DND-41 (cell line): ENCODE measurements around the gene MPO.

ENCODE experiments used
- ATAC-seq: fragments of 200-7000 bp; cut with Tn5 transposase; 3 replicates; pipeline ENCODE4 v1.9.1; 2021; ENCODE audit warnings: low read depth; ENCODE audit not compliant: insufficient read depth
- DNase-seq: peaks from one replicate; pipeline ENCODE4 v3.0.0-alpha.2; 2020
- H2AFZ ChIP-seq: 2 replicates; pipeline ENCODE4 v1.6.0; 2012; ENCODE audit warnings: low read depth, low read length
- H3K27ac ChIP-seq: 2 replicates; pipeline ENCODE4 v1.5.1; 2012; ENCODE audit warnings: low read length, inconsistent platforms
- H3K27me3 ChIP-seq: fragments of 200-600 bp; sonication (generic); 2 replicates; pipeline ENCODE4 v1.6.0; 2012; ENCODE audit warnings: low read length, mild to moderate bottlenecking, inconsistent platforms; ENCODE audit not compliant: insufficient read depth, poor library complexity
- H3K36me3 ChIP-seq: 2 replicates; pipeline ENCODE4 v1.5.1; 2012; ENCODE audit warnings: low read length, inconsistent platforms; ENCODE audit not compliant: insufficient read depth
- H3K4me1 ChIP-seq: 2 replicates; pipeline ENCODE4 v1.5.1; 2012; ENCODE audit warnings: mild to moderate bottlenecking, low read length; ENCODE audit not compliant: insufficient read depth
- H3K4me2 ChIP-seq: 2 replicates; pipeline ENCODE4 v1.6.0; 2012; ENCODE audit warnings: mild to moderate bottlenecking, moderate library complexity, low read length, inconsistent platforms; ENCODE audit not compliant: insufficient read depth
- H3K4me3 ChIP-seq, 2 experiments: fragments of 200-600 bp in 1 of 2; shearing (Covaris generic) in 1 of 2; 2 replicates each; pipeline ENCODE4 v1.5.1; 2012 to 2016; ENCODE audit warnings: inconsistent platforms in 2 of 2, low read length in 2 of 2, mild to moderate bottlenecking in 2 of 2, low read depth in 1 of 2, moderate library complexity in 1 of 2
- H3K79me2 ChIP-seq: 2 replicates; pipeline ENCODE4 v1.6.0; 2012; ENCODE audit warnings: low read length, inconsistent platforms; ENCODE audit not compliant: insufficient read depth
- H3K9ac ChIP-seq: 2 replicates; pipeline ENCODE4 v1.6.0; 2012; ENCODE audit warnings: low read depth, mild to moderate bottlenecking, inconsistent platforms, low read length, moderate library complexity
- H3K9me3 ChIP-seq: 2 replicates; pipeline ENCODE4 v1.5.1; 2012; ENCODE audit warnings: low read length, moderate library complexity, mild to moderate bottlenecking, inconsistent platforms; ENCODE audit not compliant: insufficient read depth, severe bottlenecking
- H4K20me1 ChIP-seq: 2 replicates; pipeline ENCODE4 v1.6.0; 2012; ENCODE audit warnings: low read length; ENCODE audit not compliant: insufficient read depth
- EZH2 ChIP-seq: IDR thresholded peaks from 3 replicates; pipeline ENCODE4 v1.6.1; 2012; ENCODE audit warnings: borderline replicate concordance, low read depth, mild to moderate bottlenecking, moderate library complexity, low read length, inconsistent platforms; ENCODE audit not compliant: severe bottlenecking
- TF ChIP-seq, protein P1 (sequence below): IDR thresholded peaks from 2 replicates; pipeline ENCODE4 v1.5.1; 2012; ENCODE audit warnings: borderline replicate concordance, low read length, moderate library complexity, mild to moderate bottlenecking; ENCODE audit not compliant: poor library complexity, severe bottlenecking; ENCODE audit errors: extremely low read depth

The MPO gene

DNA sequence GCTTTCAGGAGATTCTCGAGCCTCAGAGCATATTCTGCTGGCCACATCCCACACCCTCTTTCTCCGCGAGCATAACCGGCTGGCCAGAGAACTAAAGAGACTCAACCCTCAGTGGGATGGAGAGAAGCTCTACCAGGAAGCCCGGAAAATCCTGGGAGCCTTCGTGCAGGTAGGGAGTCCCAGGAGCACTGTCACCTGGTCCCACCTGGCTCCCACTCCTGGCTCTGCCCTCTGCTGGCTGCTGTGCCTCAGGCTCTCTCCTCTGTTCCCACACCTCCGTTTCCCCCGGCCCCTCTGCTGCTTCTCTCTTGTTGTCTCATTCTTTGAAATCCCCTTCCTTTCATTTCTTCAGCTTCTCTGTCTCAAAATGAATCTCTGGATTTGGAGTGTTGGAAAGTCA is 25.9 kb downstream of the MPO start:
- ATAC-seq (no peak), DNase-seq (no peak)
- Histone ChIP-seq H3K4me1 (no peaks in the 10 kb centered on the region), H3K9me3 (no peaks in the 10 kb centered on the region), H4K20me1 (no peaks in the 10 kb centered on the region; the same call in 1 of the 2 replicates), H3K27ac (no peak overlapping the region), H3K79me2 (no peaks in the 10 kb centered on the region), H3K27me3 (peaks cover 22% of the 10 kb centered on the region), H3K36me3 (no peaks in the 10 kb centered on the region), H2AFZ (no peak overlapping the region), H3K4me3 (no peak overlapping the region), H3K4me2 (no peak overlapping the region), H3K9ac (no peak overlapping the region)
- TF ChIP-seq EZH2: no peak
- TF ChIP-seq, protein P1, sequence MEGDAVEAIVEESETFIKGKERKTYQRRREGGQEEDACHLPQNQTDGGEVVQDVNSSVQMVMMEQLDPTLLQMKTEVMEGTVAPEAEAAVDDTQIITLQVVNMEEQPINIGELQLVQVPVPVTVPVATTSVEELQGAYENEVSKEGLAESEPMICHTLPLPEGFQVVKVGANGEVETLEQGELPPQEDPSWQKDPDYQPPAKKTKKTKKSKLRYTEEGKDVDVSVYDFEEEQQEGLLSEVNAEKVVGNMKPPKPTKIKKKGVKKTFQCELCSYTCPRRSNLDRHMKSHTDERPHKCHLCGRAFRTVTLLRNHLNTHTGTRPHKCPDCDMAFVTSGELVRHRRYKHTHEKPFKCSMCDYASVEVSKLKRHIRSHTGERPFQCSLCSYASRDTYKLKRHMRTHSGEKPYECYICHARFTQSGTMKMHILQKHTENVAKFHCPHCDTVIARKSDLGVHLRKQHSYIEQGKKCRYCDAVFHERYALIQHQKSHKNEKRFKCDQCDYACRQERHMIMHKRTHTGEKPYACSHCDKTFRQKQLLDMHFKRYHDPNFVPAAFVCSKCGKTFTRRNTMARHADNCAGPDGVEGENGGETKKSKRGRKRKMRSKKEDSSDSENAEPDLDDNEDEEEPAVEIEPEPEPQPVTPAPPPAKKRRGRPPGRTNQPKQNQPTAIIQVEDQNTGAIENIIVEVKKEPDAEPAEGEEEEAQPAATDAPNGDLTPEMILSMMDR: no peak

DNA sequence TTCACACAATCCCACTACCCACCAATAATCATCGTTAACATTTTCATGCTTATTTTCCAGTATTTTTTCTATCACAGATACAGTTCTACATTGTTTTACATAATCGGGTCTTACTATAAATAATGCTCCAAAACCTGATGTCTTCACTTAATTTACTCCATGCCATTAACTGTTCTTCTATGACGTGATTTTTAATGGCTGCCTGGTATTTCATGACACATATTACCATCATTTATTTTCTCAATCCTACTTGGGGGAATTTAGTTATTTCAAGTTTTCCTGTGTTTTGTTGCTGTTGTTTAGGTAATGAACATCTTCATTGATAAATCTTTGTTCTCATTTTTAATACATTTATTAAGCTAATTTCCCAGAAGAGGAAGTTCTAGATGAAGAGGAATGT is 27.7 kb downstream of the MPO start:
- Histone ChIP-seq H2AFZ (no peak overlapping the region), H3K27ac (no peak overlapping the region), H4K20me1 (no peaks in the 10 kb centered on the region; the same call in 1 of the 2 replicates), H3K36me3 (no peaks in the 10 kb centered on the region), H3K4me2 (no peak overlapping the region), H3K79me2 (no peaks in the 10 kb centered on the region), H3K27me3 (peaks cover 18% of the 10 kb centered on the region), H3K9me3 (no peaks in the 10 kb centered on the region), H3K4me1 (no peaks in the 10 kb centered on the region), H3K4me3 (no peak overlapping the region), H3K9ac (no peak overlapping the region)
- TF ChIP-seq, protein P1: no peak
- TF ChIP-seq EZH2: no peak
- no peak for DNase-seq
- no peak for ATAC-seq

DNA sequence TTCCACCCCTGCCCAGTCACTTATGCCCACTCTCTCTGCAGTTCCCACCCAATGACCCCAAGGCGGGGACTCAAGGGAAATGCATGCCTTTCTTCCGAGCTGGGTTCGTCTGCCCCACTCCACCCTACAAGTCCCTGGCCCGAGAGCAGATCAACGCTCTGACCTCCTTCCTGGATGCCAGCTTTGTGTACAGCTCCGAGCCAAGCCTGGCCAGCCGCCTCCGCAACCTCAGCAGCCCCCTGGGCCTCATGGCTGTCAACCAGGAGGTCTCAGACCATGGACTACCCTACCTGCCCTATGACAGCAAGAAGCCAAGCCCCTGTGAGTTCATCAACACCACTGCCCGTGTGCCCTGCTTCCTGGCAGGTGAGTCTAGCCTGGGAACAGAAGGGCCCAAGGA is 28.6 kb downstream of the MPO start:
- Histone ChIP-seq H3K36me3 (no peaks in the 10 kb centered on the region), H3K79me2 (no peaks in the 10 kb centered on the region), H2AFZ (no peak overlapping the region), H4K20me1 (no peaks in the 10 kb centered on the region; the same call in 1 of the 2 replicates), H3K27ac (no peak overlapping the region), H3K4me1 (no peaks in the 10 kb centered on the region), H3K9ac (no peak overlapping the region), H3K4me3 (no peak overlapping the region), H3K27me3 (peaks cover 24% of the 10 kb centered on the region), H3K9me3 (no peaks in the 10 kb centered on the region), H3K4me2 (no peak overlapping the region)
- no peak for ATAC-seq
- TF ChIP-seq EZH2: no peak
- TF ChIP-seq, protein P1: no peak
- DNase-seq: no peak
